Measurements from ENCODE around the gene ST6GALNAC4.

ST6GALNAC4 gene

GRCh38 chr9:127868278-127868902 is 48.5 kb downstream of the ST6GALNAC4 start:
- no peak for DNase-seq

GRCh38 chr9:127867356-127868277 is 49.2 kb downstream of the ST6GALNAC4 start:
- DNase-seq = no peak

- no peak for DNase-seq
These were observed 50.3 kb downstream of the ST6GALNAC4 start for GRCh38 chr9:127866535-127866934.

GRCh38 chr9:127865645-127866464 is 51.0 kb downstream of the ST6GALNAC4 start:
- DNase-seq = no peak

- no peak for DNase-seq
These were observed 53.6 kb downstream of the ST6GALNAC4 start for GRCh38 chr9:127863191-127863621.

GRCh38 chr9:127862075-127863011 is 54.5 kb downstream of the ST6GALNAC4 start:
- peak; percentile 16 for DNase-seq

- no peak for DNase-seq
These were observed 56.1 kb downstream of the ST6GALNAC4 start for GRCh38 chr9:127860779-127861178.

GRCh38 chr9:127860260-127860659 is 56.6 kb downstream of the ST6GALNAC4 start:
- no peak for DNase-seq

GRCh38 chr9:127858041-127858512 is 58.8 kb downstream of the ST6GALNAC4 start:
- DNase-seq = no peak
